22Rv1 (cell line): ENCODE data around the gene OR10A2.

ENCODE experiments used
- ZFX ChIP-seq: fragments of 450-650 bp; IDR thresholded peaks from 2 replicates; pipeline ENCODE4 v1.6.1; 2017; ENCODE audit warnings: antibody characterized with exemption, borderline replicate concordance
- TF ChIP-seq, protein P1 (sequence below): fragments of 450-650 bp; IDR thresholded peaks from 2 replicates; pipeline ENCODE4 v1.5.1; 2017; ENCODE audit warnings: mild to moderate bottlenecking

DNA sequence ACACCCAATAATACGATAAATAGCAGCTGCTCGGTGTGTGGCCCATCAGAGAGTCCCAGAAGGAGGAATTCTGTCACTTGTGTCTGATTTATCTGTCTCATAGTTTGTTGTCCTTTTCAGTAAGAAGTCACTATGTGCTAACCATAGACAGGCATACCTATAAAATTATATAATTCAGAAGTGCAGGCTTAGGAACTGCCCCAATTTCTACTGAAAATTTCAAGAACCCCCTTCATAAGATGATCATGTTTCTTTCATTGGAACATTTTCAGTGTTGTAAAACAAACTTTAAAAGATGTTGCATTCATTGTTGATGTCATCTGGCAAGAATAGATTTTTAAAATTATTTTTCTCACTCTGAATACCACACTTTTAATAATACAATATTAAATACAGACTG lies 29.5 kb downstream of the OR10A2 start, which contains the start of gene OR2D2:
- TF ChIP-seq, protein P1, sequence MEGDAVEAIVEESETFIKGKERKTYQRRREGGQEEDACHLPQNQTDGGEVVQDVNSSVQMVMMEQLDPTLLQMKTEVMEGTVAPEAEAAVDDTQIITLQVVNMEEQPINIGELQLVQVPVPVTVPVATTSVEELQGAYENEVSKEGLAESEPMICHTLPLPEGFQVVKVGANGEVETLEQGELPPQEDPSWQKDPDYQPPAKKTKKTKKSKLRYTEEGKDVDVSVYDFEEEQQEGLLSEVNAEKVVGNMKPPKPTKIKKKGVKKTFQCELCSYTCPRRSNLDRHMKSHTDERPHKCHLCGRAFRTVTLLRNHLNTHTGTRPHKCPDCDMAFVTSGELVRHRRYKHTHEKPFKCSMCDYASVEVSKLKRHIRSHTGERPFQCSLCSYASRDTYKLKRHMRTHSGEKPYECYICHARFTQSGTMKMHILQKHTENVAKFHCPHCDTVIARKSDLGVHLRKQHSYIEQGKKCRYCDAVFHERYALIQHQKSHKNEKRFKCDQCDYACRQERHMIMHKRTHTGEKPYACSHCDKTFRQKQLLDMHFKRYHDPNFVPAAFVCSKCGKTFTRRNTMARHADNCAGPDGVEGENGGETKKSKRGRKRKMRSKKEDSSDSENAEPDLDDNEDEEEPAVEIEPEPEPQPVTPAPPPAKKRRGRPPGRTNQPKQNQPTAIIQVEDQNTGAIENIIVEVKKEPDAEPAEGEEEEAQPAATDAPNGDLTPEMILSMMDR: no peak
- no peak for TF ChIP-seq ZFX
